Neural cell (in vitro differentiated cells): ENCODE results near the gene SPATA13. TPM values are rescaled to one million over a fixed set of nuclear protein-coding genes. Genes with fewer than 3 reads are reported as not detected.

Experiments used
- H2AFZ ChIP-seq: fragments of 200-600, 300-800 bp; sonication (generic), shearing (Covaris generic); 2 replicates; pipeline ENCODE4 v1.6.0; 2014; ENCODE audit warnings: low read depth, mild to moderate bottlenecking, antibody characterized with exemption, low read length, moderate library complexity
- H3F3A ChIP-seq: fragments of 200-600 bp; shearing (Covaris generic); 2 replicates; pipeline ENCODE4 v1.6.1; 2016; ENCODE audit warnings: mild to moderate bottlenecking, moderate library complexity, mixed read lengths, antibody characterized with exemption, low read length; ENCODE audit not compliant: insufficient read depth, poor library complexity, severe bottlenecking
- H3K27ac ChIP-seq: fragments of 200-600, 300-800 bp; sonication (generic), shearing (Covaris generic); 2 replicates; pipeline ENCODE4 v1.5.1; 2014; ENCODE audit warnings: mild to moderate bottlenecking, low read length, moderate library complexity
- H3K27me3 ChIP-seq: fragments of 300-800, 200-600 bp; sonication (generic), shearing (Covaris generic); 2 replicates; pipeline ENCODE4 v1.6.0; 2014; ENCODE audit warnings: mild to moderate bottlenecking, low read depth, low read length, moderate library complexity; ENCODE audit not compliant: insufficient read depth
- H3K36me3 ChIP-seq: fragments of 300-800, 200-600 bp; sonication (generic), shearing (Covaris generic); 2 replicates; pipeline ENCODE4 v1.5.1; 2014; ENCODE audit warnings: mild to moderate bottlenecking, antibody characterized with exemption, low read length, moderate library complexity; ENCODE audit not compliant: insufficient read depth
- H3K4me2 ChIP-seq: fragments of 300-800, 200-600 bp; sonication (generic), shearing (Covaris generic); 2 replicates; pipeline ENCODE4 v1.6.0; 2014; ENCODE audit warnings: mild to moderate bottlenecking, low read length
- H3K4me3 ChIP-seq: fragments of 300-800, 200-600 bp; sonication (generic), shearing (Covaris generic); 2 replicates; pipeline ENCODE4 v1.5.1; 2014; ENCODE audit warnings: mild to moderate bottlenecking, low read length, moderate library complexity
- H3K79me2 ChIP-seq: fragments of 200-600 bp; shearing (Covaris generic); replicated peaks from 2 replicates; pipeline ENCODE4 v1.6.0; 2014; ENCODE audit warnings: mild to moderate bottlenecking, low read length, moderate library complexity; ENCODE audit not compliant: insufficient read depth
- H3K9ac ChIP-seq: fragments of 300-800, 200-600 bp; sonication (generic), shearing (Covaris generic); 2 replicates; pipeline ENCODE4 v1.6.1; 2016; ENCODE audit warnings: mild to moderate bottlenecking, low read length, mixed read lengths
- H3K9me2 ChIP-seq: fragments of 200-600 bp; shearing (Covaris generic); 2 replicates; pipeline ENCODE4 v1.6.1; 2016; ENCODE audit warnings: mild to moderate bottlenecking, low read length, mixed read lengths; ENCODE audit not compliant: insufficient read depth
- H3K9me3 ChIP-seq: fragments of 200-600, 300-800 bp; sonication (generic), shearing (Covaris generic); 2 replicates; pipeline ENCODE4 v1.6.1; 2016; ENCODE audit warnings: mild to moderate bottlenecking, mixed run types, low read length, moderate library complexity, mixed read lengths
- H4K20me1 ChIP-seq: fragments of 200-600 bp; shearing (Covaris generic); 2 replicates; pipeline ENCODE4 v1.6.1; 2016; ENCODE audit warnings: mild to moderate bottlenecking, mixed run types; ENCODE audit not compliant: insufficient read depth
- CTCF ChIP-seq: fragments of 450-650 bp; IDR thresholded peaks from 2 replicates; pipeline ENCODE4 v1.5.1; 2014; ENCODE audit warnings: antibody characterized with exemption, mild to moderate bottlenecking, moderate library complexity; ENCODE audit not compliant: poor library complexity, severe bottlenecking
- EP300 ChIP-seq: fragments of 450-650 bp; conservative IDR thresholded peaks from 2 replicates; pipeline ENCODE4 v1.6.1; 2014; ENCODE audit warnings: antibody characterized with exemption, mild to moderate bottlenecking, moderate library complexity; ENCODE audit not compliant: poor library complexity, severe bottlenecking
- EZH2 ChIP-seq: fragments of 200-600, 300-800 bp; shearing (Covaris generic), sonication (generic); IDR thresholded peaks from 2 replicates; pipeline ENCODE4 v1.6.1; 2014; ENCODE audit warnings: antibody characterized with exemption, low read length, borderline replicate concordance, mild to moderate bottlenecking; ENCODE audit not compliant: insufficient read depth, poor library complexity, severe bottlenecking
- MXI1 ChIP-seq: fragments of 450-650 bp; conservative IDR thresholded peaks from 2 replicates; pipeline ENCODE4 v1.6.1; 2014; ENCODE audit warnings: antibody characterized with exemption, mild to moderate bottlenecking; ENCODE audit not compliant: poor library complexity, severe bottlenecking
- POLR2AphosphoS5 ChIP-seq: IDR thresholded peaks from 2 replicates; pipeline ENCODE4 v1.6.1; 2012
- RAD21 ChIP-seq: fragments of 450-650 bp; conservative IDR thresholded peaks from 2 replicates; pipeline ENCODE4 v1.6.1; 2014; ENCODE audit warnings: antibody characterized with exemption, mild to moderate bottlenecking, moderate library complexity
- REST ChIP-seq: IDR thresholded peaks from 2 replicates; pipeline ENCODE4 v1.6.1; 2012; ENCODE audit warnings: borderline replicate concordance
- SMC3 ChIP-seq: fragments of 450-650 bp; conservative IDR thresholded peaks from 2 replicates; pipeline ENCODE4 v1.6.1; 2014; ENCODE audit warnings: antibody characterized with exemption, mild to moderate bottlenecking, moderate library complexity; ENCODE audit not compliant: poor library complexity
- TAF1 ChIP-seq: IDR thresholded peaks from 2 replicates; pipeline ENCODE4 v1.6.1; 2012; ENCODE audit warnings: low read depth
- polyA plus RNA-seq: library from polyadenylated mRNA; depleted of rRNA; stranded (reverse); fragments of >200 nt; gene quantifications from 2 replicates; pipeline ENCODE4 v1.2.3, GENCODE V29; 2014

Gene SPATA13
- polyA plus RNA-seq, 1 donor from 2014 or later: 15.5 TPM

DNA sequence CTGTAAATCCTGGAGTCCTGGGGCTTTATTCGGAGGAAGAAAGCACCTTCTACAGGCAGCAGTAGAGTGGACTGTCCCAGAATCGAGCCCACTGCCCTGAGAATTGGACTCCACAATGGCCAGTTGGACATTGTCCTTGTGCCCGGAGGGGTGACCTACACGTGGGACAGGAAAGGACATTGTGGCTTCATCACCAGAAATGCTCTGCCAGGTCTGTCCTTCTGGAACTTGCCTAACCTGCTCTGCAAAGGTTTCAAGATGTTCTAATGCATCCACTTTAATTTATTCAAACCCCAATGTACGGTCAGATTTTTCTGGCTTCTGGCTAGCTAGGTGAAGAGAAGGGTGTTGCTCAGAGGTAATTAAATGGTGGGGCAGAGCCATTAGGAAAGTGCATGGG is 32.4 kb upstream of the SPATA13 start:
- TF ChIP-seq POLR2AphosphoS5: no peak
- no peak for TF ChIP-seq CTCF
- TF ChIP-seq SMC3: no peak
- no peak for TF ChIP-seq EP300
- no peak for TF ChIP-seq REST
- TF ChIP-seq MXI1: no peak
- no peak for TF ChIP-seq RAD21
- no peak for TF ChIP-seq TAF1
- no peak for TF ChIP-seq EZH2
- Histone ChIP-seq H4K20me1 (no peaks in the 10 kb centered on the region), H3K9me2 (no peaks in the 10 kb centered on the region), H3K9me3 (no peaks in the 10 kb centered on the region), H3K4me2 (no peak overlapping the region), H3K27ac (peak overlapping the region; percentile 71), H3K9ac (peak overlapping the region; percentile 31), H3F3A (no peaks in the 10 kb centered on the region), H3K79me2 (no peaks in the 10 kb centered on the region), H2AFZ (no peak overlapping the region), H3K27me3 (no peaks in the 10 kb centered on the region), H3K4me3 (peak overlapping the region; percentile 27), H3K36me3 (no peaks in the 10 kb centered on the region)

- Histone ChIP-seq H3K79me2 (no peaks in the 10 kb centered on the region), H3K9me3 (no peaks in the 10 kb centered on the region), H3K27me3 (no peaks in the 10 kb centered on the region), H2AFZ (no peak overlapping the region), H3K27ac (no peak overlapping the region), H3K9me2 (no peaks in the 10 kb centered on the region), H3K9ac (no peak overlapping the region), H3K36me3 (no peaks in the 10 kb centered on the region), H4K20me1 (no peaks in the 10 kb centered on the region), H3F3A (no peaks in the 10 kb centered on the region), H3K4me2 (no peak overlapping the region), H3K4me3 (no peak overlapping the region)
- TF ChIP-seq MXI1: no peak
- no peak for TF ChIP-seq EP300
Measured at GRCh38 chr13:24128962-24129361, 31.6 kb upstream of the SPATA13 start.
